Natural killer cell (primary cell): ENCODE measurements around the gene VRK2. TPM values are rescaled to one million over a fixed set of nuclear protein-coding genes. Genes with fewer than 3 reads are reported as not detected.
"Not testable (repeated sequence)": the region's sequence is repeated elsewhere in the genome, so short reads cannot be mapped to it uniquely, and the experiment has no call there.

ENCODE experiments used
- ATAC-seq, 3 donors: fragments of 150-1000 bp in 2 of 3; fragments of 200-7000 bp in 1 of 3; cut with Tn5 transposase; 1 replicate in 1 of 3; 2 replicates in 2 of 3; pipeline ENCODE4 v1.10.0; 2021; ENCODE audit warnings: mild to moderate bottlenecking in 2 of 3, moderate library complexity in 2 of 3
- DNase-seq, 2 donors: peaks; one replicate each; pipeline versions ENCODE4 v3.0.0 to v3.0.0-alpha.2; 2013 to 2021; ENCODE audit warnings: mixed read lengths in 1 of 2
- H3K27ac ChIP-seq: one replicate; pipeline ENCODE4 v1.5.1; 2013; ENCODE audit warnings: mild to moderate bottlenecking, low read length
- H3K27me3 ChIP-seq: one replicate; pipeline ENCODE4 v1.6.1; 2013; ENCODE audit warnings: low read length; ENCODE audit not compliant: control insufficient read depth, insufficient read depth
- H3K36me3 ChIP-seq: one replicate; pipeline ENCODE4 v1.6.1; 2013; ENCODE audit warnings: low read length; ENCODE audit not compliant: control insufficient read depth, insufficient read depth
- H3K4me1 ChIP-seq: one replicate; pipeline ENCODE4 v1.6.1; 2013; ENCODE audit warnings: low read length; ENCODE audit not compliant: control insufficient read depth, insufficient read depth
- H3K4me3 ChIP-seq: one replicate; pipeline ENCODE4 v1.5.1; 2013; ENCODE audit warnings: low read length
- H3K9me3 ChIP-seq: one replicate; pipeline ENCODE4 v1.6.1; 2013; ENCODE audit warnings: low read length; ENCODE audit not compliant: control insufficient read depth, insufficient read depth
- H3K27ac Mint-ChIP-seq, 2 donors: one replicate each; pipeline ENCODE4 v1.8.0; 2022; ENCODE audit warnings: mild to moderate bottlenecking in 2 of 2, mixed read lengths in 2 of 2, moderate library complexity in 1 of 2
- H3K27me3 Mint-ChIP-seq, 2 donors: one replicate each; pipeline ENCODE4 v1.8.0; 2022; ENCODE audit warnings: low read depth in 2 of 2, mixed read lengths in 2 of 2
- H3K36me3 Mint-ChIP-seq: one replicate; pipeline ENCODE4 v1.8.0; 2022; ENCODE audit warnings: mixed read lengths
- H3K4me1 Mint-ChIP-seq, 2 donors: one replicate each; pipeline ENCODE4 v1.8.0; 2022; ENCODE audit warnings: mixed read lengths in 2 of 2
- H3K4me3 Mint-ChIP-seq: one replicate; pipeline ENCODE4 v1.8.0; 2022; ENCODE audit warnings: mild to moderate bottlenecking, moderate library complexity, mixed read lengths
- H3K9me3 Mint-ChIP-seq, 2 donors: one replicate each; pipeline ENCODE4 v1.8.0; 2022; ENCODE audit warnings: mixed read lengths in 2 of 2
- WGBS: methylation state at CpG from one replicate; pipeline ENCODE4 v1.1.7; 2013; ENCODE audit warnings: missing lambda C conversion rate; ENCODE audit not compliant: insufficient coverage; 5-methylcytosine and 5-hydroxymethylcytosine counted together
- intact Hi-C: fragments of 100-400 bp; cut with micrococcal nuclease; formaldehyde crosslinking; loops from one replicate; pipeline ENCODE4 v1.14.2; 2022
- total RNA-seq, 4 donors: library from RNA; stranded (reverse); fragments of 120-200 nt in 1 of 4; gene quantifications; one replicate each; pipeline versions ENCODE4 v1.2.3 to v1.2.4, GENCODE V29; 2013 to 2022
- TF ChIP-seq, protein P1 (sequence below): fragments of 200-600 bp; IDR thresholded peaks from one replicate; pipeline ENCODE4 v1.8.0; 2022; ENCODE audit warnings: antibody characterized with exemption

The VRK2 gene
- total RNA-seq, 3 donors from 2014 or later (not counting 1 experiment from before 2014, with no cell fraction given): 25.0 to 29.7 (median 25.4) TPM

DNA sequence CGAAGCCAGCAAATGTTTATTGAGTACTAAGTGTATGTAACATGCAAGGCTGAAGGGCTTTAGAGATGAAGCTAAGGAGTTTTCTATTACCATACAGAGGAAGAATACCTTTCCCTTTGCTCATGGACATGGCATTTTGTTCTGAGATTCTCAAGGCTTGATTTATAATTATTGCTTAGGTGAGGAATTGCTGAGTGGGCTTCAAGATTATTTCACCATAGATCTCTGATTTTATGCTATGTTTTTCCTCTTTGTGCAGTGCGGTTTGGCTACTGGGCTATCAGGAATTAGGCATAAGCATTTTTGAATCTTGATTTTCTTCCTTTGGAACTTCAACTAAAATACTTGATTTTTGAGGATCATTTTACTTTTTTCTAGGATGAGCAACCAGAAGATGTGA lies 42.5 kb downstream of the VRK2 start:
- Mint-ChIP-seq H3K4me3 (no peak overlapping the region), H3K27me3 (no peaks in the 10 kb centered on the region), H3K4me1 (peaks cover 0 to 4% of the 10 kb centered on the region in 2 donors), H3K27ac (no peak overlapping the region), H3K9me3 (no peaks in the 10 kb centered on the region), H3K36me3 (peaks cover 7% of the 10 kb centered on the region)
- Histone ChIP-seq H3K27me3 (no peaks in the 10 kb centered on the region), H3K36me3 (peaks cover 26% of the 10 kb centered on the region), H3K4me1 (no peaks in the 10 kb centered on the region), H3K27ac (no peak overlapping the region), H3K9me3 (no peaks in the 10 kb centered on the region), H3K4me3 (no peak overlapping the region)
- ATAC-seq (no peak), DNase-seq (no peak)
- intact Hi-C loops: no loop called here
- 100% methylated on average over 1 of the region's 2 CpGs for WGBS
- TF ChIP-seq, protein P1, sequence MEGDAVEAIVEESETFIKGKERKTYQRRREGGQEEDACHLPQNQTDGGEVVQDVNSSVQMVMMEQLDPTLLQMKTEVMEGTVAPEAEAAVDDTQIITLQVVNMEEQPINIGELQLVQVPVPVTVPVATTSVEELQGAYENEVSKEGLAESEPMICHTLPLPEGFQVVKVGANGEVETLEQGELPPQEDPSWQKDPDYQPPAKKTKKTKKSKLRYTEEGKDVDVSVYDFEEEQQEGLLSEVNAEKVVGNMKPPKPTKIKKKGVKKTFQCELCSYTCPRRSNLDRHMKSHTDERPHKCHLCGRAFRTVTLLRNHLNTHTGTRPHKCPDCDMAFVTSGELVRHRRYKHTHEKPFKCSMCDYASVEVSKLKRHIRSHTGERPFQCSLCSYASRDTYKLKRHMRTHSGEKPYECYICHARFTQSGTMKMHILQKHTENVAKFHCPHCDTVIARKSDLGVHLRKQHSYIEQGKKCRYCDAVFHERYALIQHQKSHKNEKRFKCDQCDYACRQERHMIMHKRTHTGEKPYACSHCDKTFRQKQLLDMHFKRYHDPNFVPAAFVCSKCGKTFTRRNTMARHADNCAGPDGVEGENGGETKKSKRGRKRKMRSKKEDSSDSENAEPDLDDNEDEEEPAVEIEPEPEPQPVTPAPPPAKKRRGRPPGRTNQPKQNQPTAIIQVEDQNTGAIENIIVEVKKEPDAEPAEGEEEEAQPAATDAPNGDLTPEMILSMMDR: no peak

- H3K4me1 Mint-ChIP-seq, H3K36me3 Mint-ChIP-seq, H3K27me3 ChIP-seq, H3K4me3 ChIP-seq, DNase-seq, H3K27me3 Mint-ChIP-seq, H3K27ac ChIP-seq, H3K27ac Mint-ChIP-seq, H3K9me3 Mint-ChIP-seq, ATAC-seq, H3K4me1 ChIP-seq, H3K4me3 Mint-ChIP-seq, H3K9me3 ChIP-seq, intact Hi-C loops: not testable (repeated sequence)
- 98% methylated on average over 3 of the region's 4 CpGs for WGBS
- H3K36me3 ChIP-seq: peaks cover 26% of the 10 kb centered on the region
Observed at GRCh38 chr2:58092772-58093171, 46.2 kb downstream of the VRK2 start.

DNA sequence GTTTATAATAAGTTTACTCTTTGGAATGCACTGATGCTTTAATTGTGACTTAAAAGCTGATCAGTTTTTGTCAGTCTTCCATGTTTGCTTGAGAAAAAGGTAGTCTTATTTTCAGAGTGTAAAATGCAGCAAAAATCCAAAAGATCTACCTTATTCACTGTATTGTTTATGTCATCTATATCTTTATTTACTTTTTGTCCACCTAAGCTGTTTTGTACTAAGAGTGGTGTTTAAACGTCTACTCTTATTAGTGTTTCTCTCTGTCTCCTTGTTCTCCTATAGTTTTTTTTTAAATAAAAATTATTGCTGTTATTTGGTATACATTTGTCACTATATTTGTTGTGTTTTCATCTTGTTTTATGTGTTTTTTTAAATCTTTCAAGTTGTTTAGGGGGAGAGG lies 50.4 kb downstream of the VRK2 start:
- H3K9me3 Mint-ChIP-seq: peaks cover 0 to 3% of the 10 kb centered on the region in 2 donors
- H3K27ac ChIP-seq: no peak overlapping the region
- no peaks in the 10 kb centered on the region for H3K4me1 ChIP-seq
- DNase-seq (no peak), ATAC-seq (no peak)
- peaks cover 0 to 9% of the 10 kb centered on the region in 2 donors for H3K4me1 Mint-ChIP-seq
- no peaks in the 10 kb centered on the region for H3K36me3 Mint-ChIP-seq
- no peak overlapping the region for H3K4me3 Mint-ChIP-seq
- TF ChIP-seq, protein P1: no peak
- no peak overlapping the region for H3K4me3 ChIP-seq
- H3K27me3 ChIP-seq: no peaks in the 10 kb centered on the region
- H3K36me3 ChIP-seq: no peaks in the 10 kb centered on the region
- H3K27me3 Mint-ChIP-seq: no peaks in the 10 kb centered on the region
- H3K27ac Mint-ChIP-seq: no peak overlapping the region
- no peaks in the 10 kb centered on the region for H3K9me3 ChIP-seq
- no CpG with 5 or more reads among the region's 1 CpG for WGBS
- intact Hi-C loops: no loop called here

DNA sequence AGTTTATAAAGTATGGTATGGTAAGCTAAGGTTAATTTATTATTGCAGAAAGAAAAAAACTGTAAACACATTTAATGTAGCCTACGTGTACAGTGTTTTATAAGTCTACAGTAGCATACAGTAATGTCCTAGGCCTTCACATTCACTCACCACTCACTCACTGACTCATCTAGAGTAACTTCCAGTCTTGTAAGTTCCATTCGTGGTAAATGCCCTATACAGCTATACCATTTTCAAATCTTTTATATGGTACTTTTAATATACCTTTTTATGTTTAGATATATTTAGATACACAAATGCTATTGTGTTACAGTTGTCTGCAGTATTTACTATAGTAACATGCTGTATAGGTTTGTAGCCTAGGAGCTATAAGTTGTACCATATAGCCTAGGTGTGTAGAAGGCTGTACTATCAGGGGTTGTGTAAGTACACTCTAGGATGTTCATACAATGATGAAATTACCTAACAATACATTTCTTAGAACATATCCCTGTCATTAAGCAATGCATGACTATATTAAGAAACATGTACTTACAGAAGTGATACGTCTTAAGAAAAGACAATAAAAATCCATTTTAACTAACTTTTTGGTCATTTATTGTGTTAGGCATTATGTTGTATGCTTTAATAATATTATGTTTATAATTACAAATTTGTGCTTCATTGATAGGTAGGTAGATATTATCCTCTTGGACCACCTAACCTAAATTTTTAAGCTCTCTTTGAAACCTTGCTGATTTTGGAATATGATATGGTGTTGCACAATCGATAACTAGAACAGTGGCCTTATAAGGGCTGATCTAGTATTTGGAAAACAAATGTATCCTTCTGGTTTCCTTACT lies 51.9 kb downstream of the VRK2 start:
- peaks cover 0 to 9% of the 10 kb centered on the region in 2 donors for H3K4me1 Mint-ChIP-seq
- no peak overlapping the region for H3K4me3 Mint-ChIP-seq
- H3K36me3 Mint-ChIP-seq: no peaks in the 10 kb centered on the region
- H3K36me3 ChIP-seq: no peaks in the 10 kb centered on the region
- DNase-seq (no peak), ATAC-seq (no peak)
- no peaks in the 10 kb centered on the region for H3K4me1 ChIP-seq
- no peaks in the 10 kb centered on the region for H3K9me3 ChIP-seq
- no peak overlapping the region for H3K4me3 ChIP-seq
- WGBS: no CpG with 5 or more reads among the region's 4 CpGs
- H3K27me3 Mint-ChIP-seq: no peaks in the 10 kb centered on the region
- peaks cover 0 to 3% of the 10 kb centered on the region in 2 donors for H3K9me3 Mint-ChIP-seq
- no peaks in the 10 kb centered on the region for H3K27me3 ChIP-seq
- no peak overlapping the region for H3K27ac Mint-ChIP-seq
- H3K27ac ChIP-seq: no peak overlapping the region
- TF ChIP-seq, protein P1: no peak
- intact Hi-C loops: no loop called here
